ENCODE data around the gene IFIT2.

The IFIT2 gene

DNA sequence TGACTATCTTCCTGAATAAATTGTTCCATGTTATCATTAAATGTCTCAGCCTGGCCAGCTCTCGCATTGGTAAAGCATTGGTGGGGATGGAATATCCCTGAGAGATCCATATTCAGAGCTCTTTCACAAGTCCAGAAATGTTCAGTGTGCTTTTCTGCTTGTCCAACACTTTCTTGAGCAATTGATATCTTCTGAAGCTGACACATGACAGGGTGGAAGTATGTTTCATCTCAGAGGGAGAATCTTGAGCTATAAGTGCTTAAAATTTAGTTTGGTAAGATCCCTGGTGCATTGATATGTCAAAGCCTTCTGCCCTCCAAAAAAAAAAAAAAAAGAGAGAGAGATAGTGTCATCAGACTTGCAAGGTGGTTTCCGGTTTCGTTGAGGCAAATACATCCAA lies 33.4 kb downstream of the IFIT2 start:
- H3K27me3 ChIP-seq (ENCODE audit: insufficient read depth, low read length): no peaks in the 10 kb centered on the region
- no peak overlapping the region for H3K4me3 ChIP-seq (ENCODE audit: low read depth, low read length, poor library complexity, severe bottlenecking)
- H3K36me3 ChIP-seq (ENCODE audit: insufficient read depth, low read length): no peaks in the 10 kb centered on the region
- H3K9me2 ChIP-seq (ENCODE audit: low read depth, low read length): no peaks in the 10 kb centered on the region
- no peak overlapping the region for H3K4me2 ChIP-seq (ENCODE audit: low read length)
- no peak overlapping the region for H3K9ac ChIP-seq (ENCODE audit: low read length)
- no peak overlapping the region for H3K27ac ChIP-seq (ENCODE audit: low read depth, low read length, poor library complexity, severe bottlenecking)
- no peaks in the 10 kb centered on the region for H3F3A ChIP-seq (ENCODE audit: insufficient read depth, low read length)
- no peak for TF ChIP-seq EZH2 (IDR thresholded peaks at IDR 0.05; ENCODE audit: borderline replicate concordance, low read length)
- TF ChIP-seq, protein P1, sequence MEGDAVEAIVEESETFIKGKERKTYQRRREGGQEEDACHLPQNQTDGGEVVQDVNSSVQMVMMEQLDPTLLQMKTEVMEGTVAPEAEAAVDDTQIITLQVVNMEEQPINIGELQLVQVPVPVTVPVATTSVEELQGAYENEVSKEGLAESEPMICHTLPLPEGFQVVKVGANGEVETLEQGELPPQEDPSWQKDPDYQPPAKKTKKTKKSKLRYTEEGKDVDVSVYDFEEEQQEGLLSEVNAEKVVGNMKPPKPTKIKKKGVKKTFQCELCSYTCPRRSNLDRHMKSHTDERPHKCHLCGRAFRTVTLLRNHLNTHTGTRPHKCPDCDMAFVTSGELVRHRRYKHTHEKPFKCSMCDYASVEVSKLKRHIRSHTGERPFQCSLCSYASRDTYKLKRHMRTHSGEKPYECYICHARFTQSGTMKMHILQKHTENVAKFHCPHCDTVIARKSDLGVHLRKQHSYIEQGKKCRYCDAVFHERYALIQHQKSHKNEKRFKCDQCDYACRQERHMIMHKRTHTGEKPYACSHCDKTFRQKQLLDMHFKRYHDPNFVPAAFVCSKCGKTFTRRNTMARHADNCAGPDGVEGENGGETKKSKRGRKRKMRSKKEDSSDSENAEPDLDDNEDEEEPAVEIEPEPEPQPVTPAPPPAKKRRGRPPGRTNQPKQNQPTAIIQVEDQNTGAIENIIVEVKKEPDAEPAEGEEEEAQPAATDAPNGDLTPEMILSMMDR (IDR thresholded peaks at IDR 0.05; ENCODE audit: low read length): no peak
- H2AFZ ChIP-seq (ENCODE audit: low read length): no peak overlapping the region
- no peaks in the 10 kb centered on the region for H3K4me1 ChIP-seq (ENCODE audit: insufficient read depth, low read length, severe bottlenecking)
- H3K9me3 ChIP-seq (ENCODE audit: low read length): no peaks in the 10 kb centered on the region
- no peaks in the 10 kb centered on the region for H4K20me1 ChIP-seq (ENCODE audit: insufficient read depth, low read length)
- H3K79me2 ChIP-seq (ENCODE audit: insufficient read depth, low read length): no peaks in the 10 kb centered on the region

GRCh38 chr10:89336241-89336640 lies 34.4 kb downstream of the IFIT2 start:
- Histone ChIP-seq H3K4me2 (ENCODE audit: low read length) (no peak overlapping the region), H3K9me2 (ENCODE audit: low read depth, low read length) (no peaks in the 10 kb centered on the region), H3K36me3 (ENCODE audit: insufficient read depth, low read length) (no peaks in the 10 kb centered on the region), H3K27me3 (ENCODE audit: insufficient read depth, low read length) (no peaks in the 10 kb centered on the region), H3K4me3 (ENCODE audit: low read depth, low read length, poor library complexity, severe bottlenecking) (no peak overlapping the region), H3K4me1 (ENCODE audit: insufficient read depth, low read length, severe bottlenecking) (no peaks in the 10 kb centered on the region), H4K20me1 (ENCODE audit: insufficient read depth, low read length) (no peaks in the 10 kb centered on the region), H3K27ac (ENCODE audit: low read depth, low read length, poor library complexity, severe bottlenecking) (no peak overlapping the region), H3K9ac (ENCODE audit: low read length) (no peak overlapping the region), H3K79me2 (ENCODE audit: insufficient read depth, low read length) (no peaks in the 10 kb centered on the region), H2AFZ (ENCODE audit: low read length) (no peak overlapping the region), H3F3A (ENCODE audit: insufficient read depth, low read length) (no peaks in the 10 kb centered on the region), H3K9me3 (ENCODE audit: low read length) (no peaks in the 10 kb centered on the region)
- no peak for TF ChIP-seq EZH2 (IDR thresholded peaks at IDR 0.05; ENCODE audit: borderline replicate concordance, low read length)
- TF ChIP-seq, protein P1 (IDR thresholded peaks at IDR 0.05; ENCODE audit: low read length): no peak

DNA sequence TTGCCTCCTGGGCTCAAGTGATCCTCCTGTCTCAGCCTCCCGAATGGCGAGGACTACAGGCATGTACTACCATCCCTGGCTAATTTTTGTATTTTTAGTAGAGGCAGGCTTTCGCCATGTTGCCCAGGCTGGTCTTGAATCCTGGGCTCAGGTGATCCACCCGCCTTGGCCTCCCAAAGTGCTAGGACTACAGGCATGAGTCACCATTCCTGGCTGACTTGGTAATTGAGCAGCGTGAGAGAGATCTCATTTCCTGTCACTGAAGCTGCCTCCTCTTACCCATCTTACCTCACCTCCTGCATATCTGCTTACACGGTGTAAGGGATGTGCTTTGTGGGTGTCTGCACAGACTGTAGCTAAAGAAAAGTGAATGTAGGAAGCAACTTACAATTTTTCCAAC lies 35.6 kb downstream of the IFIT2 start:
- H3K4me1 ChIP-seq (ENCODE audit: insufficient read depth, low read length, severe bottlenecking): no peaks in the 10 kb centered on the region
- H3K9me3 ChIP-seq (ENCODE audit: low read length): no peaks in the 10 kb centered on the region
- H3K27ac ChIP-seq (ENCODE audit: low read depth, low read length, poor library complexity, severe bottlenecking): no peak overlapping the region
- no peak for TF ChIP-seq EZH2 (IDR thresholded peaks at IDR 0.05; ENCODE audit: borderline replicate concordance, low read length)
- TF ChIP-seq, protein P1 (IDR thresholded peaks at IDR 0.05; ENCODE audit: low read length): no peak
- no peak overlapping the region for H3K4me3 ChIP-seq (ENCODE audit: low read depth, low read length, poor library complexity, severe bottlenecking)
- H3F3A ChIP-seq (ENCODE audit: insufficient read depth, low read length): no peaks in the 10 kb centered on the region
- H3K4me2 ChIP-seq (ENCODE audit: low read length): no peak overlapping the region
- no peaks in the 10 kb centered on the region for H3K27me3 ChIP-seq (ENCODE audit: insufficient read depth, low read length)
- H3K79me2 ChIP-seq (ENCODE audit: insufficient read depth, low read length): no peaks in the 10 kb centered on the region
- no peaks in the 10 kb centered on the region for H3K36me3 ChIP-seq (ENCODE audit: insufficient read depth, low read length)
- H3K9me2 ChIP-seq (ENCODE audit: low read depth, low read length): no peaks in the 10 kb centered on the region
- H2AFZ ChIP-seq (ENCODE audit: low read length): no peak overlapping the region
- H3K9ac ChIP-seq (ENCODE audit: low read length): no peak overlapping the region
- no peaks in the 10 kb centered on the region for H4K20me1 ChIP-seq (ENCODE audit: insufficient read depth, low read length)
